ENCODE data around the gene MYCBP.

DNA sequence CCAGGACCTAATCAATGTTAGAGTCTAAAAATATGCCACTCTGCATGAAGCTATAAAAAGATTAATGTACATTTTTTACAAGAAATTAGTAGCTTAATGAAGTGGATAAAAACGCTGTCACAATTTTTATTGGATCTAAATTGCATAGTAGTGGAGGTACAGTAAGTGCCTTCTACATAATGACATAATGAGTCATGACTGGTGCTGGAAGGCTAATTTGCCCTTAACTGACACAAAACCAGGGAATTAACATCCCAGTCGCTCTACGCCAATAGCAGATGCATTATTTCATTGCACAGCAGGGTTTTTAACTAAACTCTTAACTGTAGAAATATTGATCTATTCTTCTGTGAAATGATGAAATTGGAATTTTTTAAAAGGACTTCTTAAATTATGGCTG, 46.9 kb downstream of the MYCBP start:
- TF ChIP-seq, protein P1, sequence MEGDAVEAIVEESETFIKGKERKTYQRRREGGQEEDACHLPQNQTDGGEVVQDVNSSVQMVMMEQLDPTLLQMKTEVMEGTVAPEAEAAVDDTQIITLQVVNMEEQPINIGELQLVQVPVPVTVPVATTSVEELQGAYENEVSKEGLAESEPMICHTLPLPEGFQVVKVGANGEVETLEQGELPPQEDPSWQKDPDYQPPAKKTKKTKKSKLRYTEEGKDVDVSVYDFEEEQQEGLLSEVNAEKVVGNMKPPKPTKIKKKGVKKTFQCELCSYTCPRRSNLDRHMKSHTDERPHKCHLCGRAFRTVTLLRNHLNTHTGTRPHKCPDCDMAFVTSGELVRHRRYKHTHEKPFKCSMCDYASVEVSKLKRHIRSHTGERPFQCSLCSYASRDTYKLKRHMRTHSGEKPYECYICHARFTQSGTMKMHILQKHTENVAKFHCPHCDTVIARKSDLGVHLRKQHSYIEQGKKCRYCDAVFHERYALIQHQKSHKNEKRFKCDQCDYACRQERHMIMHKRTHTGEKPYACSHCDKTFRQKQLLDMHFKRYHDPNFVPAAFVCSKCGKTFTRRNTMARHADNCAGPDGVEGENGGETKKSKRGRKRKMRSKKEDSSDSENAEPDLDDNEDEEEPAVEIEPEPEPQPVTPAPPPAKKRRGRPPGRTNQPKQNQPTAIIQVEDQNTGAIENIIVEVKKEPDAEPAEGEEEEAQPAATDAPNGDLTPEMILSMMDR (IDR thresholded peaks at IDR 0.05) = no peak
- no peak for TF ChIP-seq POLR2AphosphoS5 (IDR thresholded peaks at IDR 0.05; ENCODE audit: insufficient read depth in 1 of 2, low read depth in 1 of 2)
- TF ChIP-seq POLR2A (IDR thresholded peaks at IDR 0.05) = no peak

All from vagina (tissue), 2 donors.